Endothelial cell of umbilical vein (primary cell): ENCODE data around the gene BTBD2. TPM values are rescaled to one million over a fixed set of nuclear protein-coding genes. Genes with fewer than 3 reads are reported as not detected.

Source experiments
- BruUV-seq: library from RNA; stranded (reverse); fragments of 400-500 nt; replicated peaks from 2 replicates; lab custom pipeline; 2021; lab: Mats Ljungman, UMichigan
- CTCF ChIA-PET: fragments of 300-600, 350-600 bp; sonication (Branson Sonifier 250); formaldehyde crosslinking; loops from one replicate; lab custom pipeline; 2021; ENCODE audit warnings: antibody characterized with exemption, inconsistent platforms; lab: Charles Lee
- POLR2A ChIA-PET: fragments of 300-600, 350-600 bp; sonication (Branson Sonifier 250); formaldehyde crosslinking; loops from one replicate; lab custom pipeline; 2021; ENCODE audit warnings: antibody characterized with exemption, inconsistent platforms; lab: Charles Lee
- DNase-seq: peaks from one replicate; pipeline ENCODE4 v3.0.0-alpha.2; 2011; ENCODE audit warnings: low read depth, low spot score
- FAIRE-seq: peaks from 2 replicates; lab custom pipeline; 2011; peaks lifted over from hg19 to GRCh38; lab: Jason Lieb, UNC
- H2AFZ ChIP-seq: 2 replicates; pipeline ENCODE4 v1.6.0; 2012; ENCODE audit warnings: low read depth, low read length, control low read depth, inconsistent platforms
- H3K27ac ChIP-seq: 2 replicates; pipeline ENCODE4 v1.5.1; 2011; ENCODE audit warnings: low read depth, mild to moderate bottlenecking, control low read depth, low read length, moderate library complexity; ENCODE audit not compliant: insufficient read depth
- H3K27me3 ChIP-seq, 2 experiments: 2 replicates each; pipeline versions ENCODE4 v1.6.0 to v1.6.1; 2011; ENCODE audit warnings: low read length in 2 of 2, mixed read lengths in 1 of 2; ENCODE audit not compliant: control insufficient read depth in 2 of 2, insufficient read depth in 2 of 2
- H3K36me3 ChIP-seq, 2 experiments: 2 replicates in 1 of 2; 3 replicates in 1 of 2; pipeline ENCODE4 v1.5.1; 2011; ENCODE audit warnings: low read length in 2 of 2, mild to moderate bottlenecking in 1 of 2, moderate library complexity in 1 of 2; ENCODE audit not compliant: control insufficient read depth in 2 of 2, insufficient read depth in 2 of 2; ENCODE audit errors: extremely low read depth in 1 of 2
- H3K4me1 ChIP-seq: 3 replicates; pipeline ENCODE4 v1.5.1; 2011; ENCODE audit warnings: mild to moderate bottlenecking, low read length; ENCODE audit not compliant: control insufficient read depth, insufficient read depth; ENCODE audit errors: extremely low read depth
- H3K4me2 ChIP-seq: 2 replicates; pipeline ENCODE4 v1.6.1; 2011; ENCODE audit warnings: low read length, control low read depth, mixed read lengths; ENCODE audit not compliant: insufficient read depth
- H3K4me3 ChIP-seq, 3 experiments: fragments of 200-600 bp in 1 of 3; sonication (generic), shearing (Covaris generic) in 1 of 3; replicated peaks in 1 of 3; 2 replicates each; pipeline ENCODE4 v1.5.1; 2011 to 2016; ENCODE audit warnings: control low read depth in 3 of 3, low read length in 3 of 3, mild to moderate bottlenecking in 2 of 3, inconsistent platforms in 1 of 3, low read depth in 1 of 3, moderate library complexity in 1 of 3; ENCODE audit not compliant: insufficient read depth in 1 of 3
- H3K79me2 ChIP-seq: 2 replicates; pipeline ENCODE4 v1.6.0; 2012; ENCODE audit warnings: low read length, inconsistent platforms; ENCODE audit not compliant: control insufficient read depth, insufficient read depth
- H3K9ac ChIP-seq: replicated peaks from 2 replicates; pipeline ENCODE3; 2011; ENCODE audit warnings: low read length, control low read depth; ENCODE audit not compliant: insufficient read depth; ENCODE audit errors: extremely low read depth
- H3K9me1 ChIP-seq: replicated peaks from 3 replicates; pipeline ENCODE4 v1.6.0; 2011; ENCODE audit warnings: mild to moderate bottlenecking, low read length; ENCODE audit not compliant: control insufficient read depth, insufficient read depth; ENCODE audit errors: extremely low read depth
- H3K9me3 ChIP-seq: replicated peaks from 2 replicates; pipeline ENCODE4 v1.5.1; 2012; ENCODE audit warnings: low read length, inconsistent platforms; ENCODE audit not compliant: control insufficient read depth, insufficient read depth
- H4K20me1 ChIP-seq: replicated peaks from 2 replicates; pipeline ENCODE3; 2011; ENCODE audit warnings: mild to moderate bottlenecking, low read length; ENCODE audit not compliant: control insufficient read depth, insufficient read depth; ENCODE audit errors: extremely low read depth
- EZH2 ChIP-seq: IDR thresholded peaks from 2 replicates; pipeline ENCODE4 v1.6.1; 2012; ENCODE audit warnings: borderline replicate concordance, low read depth, mild to moderate bottlenecking, moderate library complexity, low read length, inconsistent platforms; ENCODE audit not compliant: severe bottlenecking
- FOS ChIP-seq: IDR thresholded peaks from 2 replicates; pipeline ENCODE4 v1.6.1; 2011; ENCODE audit warnings: mild to moderate bottlenecking, low read length, moderate library complexity, borderline replicate concordance; ENCODE audit not compliant: insufficient read depth
- GATA2 ChIP-seq: IDR thresholded peaks from 2 replicates; pipeline ENCODE4 v1.7.0; 2011; ENCODE audit warnings: low read depth, mild to moderate bottlenecking, moderate library complexity, mixed read lengths, low read length; ENCODE audit not compliant: insufficient read length, insufficient read depth
- JUN ChIP-seq: IDR thresholded peaks from 2 replicates; pipeline ENCODE4 v1.6.1; 2011; ENCODE audit warnings: borderline replicate concordance, low read depth; ENCODE audit not compliant: insufficient read length, insufficient read depth
- MAX ChIP-seq: IDR thresholded peaks from 2 replicates; pipeline ENCODE4 v1.6.1; 2011; ENCODE audit not compliant: insufficient read depth, insufficient read length
- MYC ChIP-seq: IDR thresholded peaks from one replicate; pipeline ENCODE4 v1.6.1; 2011; ENCODE audit warnings: mild to moderate bottlenecking, low read depth, low read length
- POLR2A ChIP-seq: IDR thresholded peaks from 2 replicates; pipeline ENCODE4 v1.6.1; 2012; ENCODE audit warnings: low read depth, mild to moderate bottlenecking, control low read depth, low read length
- POLR2AphosphoS5 ChIP-seq: IDR thresholded peaks from 2 replicates; pipeline ENCODE4 v1.6.1; 2012; ENCODE audit warnings: low read depth, mild to moderate bottlenecking, control low read depth, low read length, moderate library complexity; ENCODE audit not compliant: insufficient read depth
- dilution Hi-C: fragments of 300-500 bp; cut with MboI; formaldehyde crosslinking; loops from one replicate; pipeline ENCODE4 v1.15.0; 2019; ENCODE audit warnings: low sequenced_read_pairs; ENCODE audit not compliant: extremely low pct_ligation_motif_present
- intact Hi-C: fragments of 100-400 bp; cut with micrococcal nuclease; formaldehyde crosslinking; loops from one replicate; pipeline ENCODE4 v1.10.0; 2022
- polyA plus RNA-seq, 4 experiments: library from polyadenylated mRNA; depleted of rRNA in 3 of 4; stranded (reverse) in 3 of 4; unstranded in 1 of 4; fragments of >200 nt; gene quantifications; 2 replicates each; pipeline versions ENCODE4 v1.2.1 to v1.2.3, GENCODE V29; 2011 to 2012; ENCODE audit warnings: missing spikeins in 1 of 4
- total RNA-seq: library from RNA; stranded (reverse); gene quantifications from 2 replicates; pipeline ENCODE4 v1.2.3, GENCODE V29; 2021
- TF ChIP-seq, protein P1 (sequence below), 2 donors: IDR thresholded peaks; 1 replicate in 1 of 2; 2 replicates in 1 of 2; pipeline ENCODE4 v1.5.1; 2011; ENCODE audit warnings: low read length in 2 of 2, mild to moderate bottlenecking in 2 of 2, moderate library complexity in 2 of 2, control low read depth in 1 of 2, inconsistent platforms in 1 of 2, low read depth in 1 of 2; ENCODE audit not compliant: insufficient read depth in 1 of 2; ENCODE audit errors: extremely low read depth in 1 of 2

The BTBD2 gene
- total and polyA plus RNA-seq, 2 donors (not counting 3 experiments of a cell fraction or from before 2014, with no cell fraction given), result 59.2 to 78.2 TPM

GRCh38 chr19:2062770-2063169 lies 47.3 kb upstream of the BTBD2 start:
- ChIA-PET POLR2A (no interaction called here), CTCF (interaction anchor here (1.5 kb wide), 1 partner anchor 10 kb away, joined by 4 read pairs; no protein-coding TSS in a partner anchor)
- BruUV-seq, result no TSS peak
- H3K9me1 ChIP-seq, result no peaks in the 10 kb centered on the region
- no peaks in the 10 kb centered on the region for H3K9me3 ChIP-seq
- TF ChIP-seq EZH2 (no peak), GATA2 (no peak), JUN (no peak), POLR2A (no peak), MAX (no peak), MYC (no peak), FOS (no peak), POLR2AphosphoS5 (no peak)
- TF ChIP-seq, protein P1, sequence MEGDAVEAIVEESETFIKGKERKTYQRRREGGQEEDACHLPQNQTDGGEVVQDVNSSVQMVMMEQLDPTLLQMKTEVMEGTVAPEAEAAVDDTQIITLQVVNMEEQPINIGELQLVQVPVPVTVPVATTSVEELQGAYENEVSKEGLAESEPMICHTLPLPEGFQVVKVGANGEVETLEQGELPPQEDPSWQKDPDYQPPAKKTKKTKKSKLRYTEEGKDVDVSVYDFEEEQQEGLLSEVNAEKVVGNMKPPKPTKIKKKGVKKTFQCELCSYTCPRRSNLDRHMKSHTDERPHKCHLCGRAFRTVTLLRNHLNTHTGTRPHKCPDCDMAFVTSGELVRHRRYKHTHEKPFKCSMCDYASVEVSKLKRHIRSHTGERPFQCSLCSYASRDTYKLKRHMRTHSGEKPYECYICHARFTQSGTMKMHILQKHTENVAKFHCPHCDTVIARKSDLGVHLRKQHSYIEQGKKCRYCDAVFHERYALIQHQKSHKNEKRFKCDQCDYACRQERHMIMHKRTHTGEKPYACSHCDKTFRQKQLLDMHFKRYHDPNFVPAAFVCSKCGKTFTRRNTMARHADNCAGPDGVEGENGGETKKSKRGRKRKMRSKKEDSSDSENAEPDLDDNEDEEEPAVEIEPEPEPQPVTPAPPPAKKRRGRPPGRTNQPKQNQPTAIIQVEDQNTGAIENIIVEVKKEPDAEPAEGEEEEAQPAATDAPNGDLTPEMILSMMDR (IDR thresholded peaks at IDR 0.05; ENCODE audit: extremely low read depth in 1 of 2, insufficient read depth in 1 of 2, low read depth in 1 of 2, low read length in 2 of 2), result no peak
- H3K4me1 ChIP-seq, result peaks cover 25% of the 10 kb centered on the region
- no peak overlapping the region for H2AFZ ChIP-seq
- H3K27me3 ChIP-seq, result no peaks in the 10 kb centered on the region
- no peaks in the 10 kb centered on the region for H3K79me2 ChIP-seq
- H3K36me3 ChIP-seq, result no peaks in the 10 kb centered on the region
- H3K4me2 ChIP-seq, result no peak overlapping the region
- no peak overlapping the region for H3K4me3 ChIP-seq
- H4K20me1 ChIP-seq, result no peaks in the 10 kb centered on the region
- FAIRE-seq (no peak), DNase-seq (no peak)
- H3K9ac ChIP-seq, result no peak overlapping the region
- H3K27ac ChIP-seq, result no peak overlapping the region
- dilution Hi-C loops, result no loop called here
- intact Hi-C loops, result no loop called here
